Measurements from ENCODE around the gene ADAMTS7. TPM values are rescaled to one million over a fixed set of nuclear protein-coding genes. Genes with fewer than 3 reads are reported as not detected.
"Not testable (repeated sequence)": the region's sequence is repeated elsewhere in the genome, so short reads cannot be mapped to it uniquely, and the experiment has no call there.

Gene ADAMTS7
- total RNA-seq, 1 experiment from 2014 or later, result 2.4 TPM

DNA sequence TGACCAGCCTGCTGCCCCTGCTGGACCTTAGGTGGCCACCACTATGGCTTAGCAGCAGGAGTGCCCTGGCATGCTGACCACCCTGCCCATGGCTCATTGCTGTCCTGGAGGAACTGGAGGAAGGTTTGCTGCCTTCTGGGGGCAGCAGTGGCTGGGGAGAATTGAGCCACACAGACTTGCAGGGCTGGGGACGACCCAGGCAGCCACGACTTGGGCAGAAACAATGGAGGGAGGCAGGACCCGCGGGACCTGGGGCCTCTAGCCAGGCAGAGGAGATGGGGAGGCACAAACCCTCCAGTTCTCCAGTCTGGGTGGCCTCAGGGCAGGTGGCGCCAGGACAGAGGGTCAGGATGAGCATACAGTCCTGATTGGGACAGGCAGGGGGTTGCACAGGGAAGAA, 32.8 kb downstream of the ADAMTS7 start:
- H3K27me3 ChIP-seq, result no peaks in the 10 kb centered on the region
- H3K4me1 ChIP-seq, result no peaks in the 10 kb centered on the region
- no peaks in the 10 kb centered on the region for H3K9me3 ChIP-seq (replicated peaks)
- H3K27ac ChIP-seq, result no peak overlapping the region
- no peak overlapping the region for H3K4me3 ChIP-seq
- no peak for DNase-seq
- H3K36me3 ChIP-seq, result no peaks in the 10 kb centered on the region

DNA sequence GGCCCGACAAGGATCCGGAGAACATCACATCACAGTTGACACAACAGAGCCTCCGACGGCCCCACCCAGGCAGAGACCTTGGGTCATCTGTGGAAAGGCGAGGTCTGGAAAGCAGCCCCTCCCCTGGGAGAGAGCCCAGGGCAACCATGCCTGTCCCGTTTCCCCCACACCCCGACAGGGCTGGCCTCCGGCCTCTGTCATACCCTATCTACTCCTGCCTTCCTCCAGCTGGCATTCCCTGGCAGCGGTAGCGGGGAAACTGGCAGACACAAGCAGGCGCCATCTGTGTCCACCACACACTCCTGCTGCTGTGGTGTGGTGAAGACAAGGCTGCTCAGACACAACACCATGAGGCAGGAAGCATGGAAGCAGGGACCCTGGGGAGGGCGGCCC, 33.3 kb downstream of the ADAMTS7 start:
- not testable (repeated sequence) for DNase-seq; H3K36me3 ChIP-seq; H3K27me3 ChIP-seq; H3K4me1 ChIP-seq; H3K9me3 ChIP-seq (replicated peaks); H3K4me3 ChIP-seq; H3K27ac ChIP-seq

DNA sequence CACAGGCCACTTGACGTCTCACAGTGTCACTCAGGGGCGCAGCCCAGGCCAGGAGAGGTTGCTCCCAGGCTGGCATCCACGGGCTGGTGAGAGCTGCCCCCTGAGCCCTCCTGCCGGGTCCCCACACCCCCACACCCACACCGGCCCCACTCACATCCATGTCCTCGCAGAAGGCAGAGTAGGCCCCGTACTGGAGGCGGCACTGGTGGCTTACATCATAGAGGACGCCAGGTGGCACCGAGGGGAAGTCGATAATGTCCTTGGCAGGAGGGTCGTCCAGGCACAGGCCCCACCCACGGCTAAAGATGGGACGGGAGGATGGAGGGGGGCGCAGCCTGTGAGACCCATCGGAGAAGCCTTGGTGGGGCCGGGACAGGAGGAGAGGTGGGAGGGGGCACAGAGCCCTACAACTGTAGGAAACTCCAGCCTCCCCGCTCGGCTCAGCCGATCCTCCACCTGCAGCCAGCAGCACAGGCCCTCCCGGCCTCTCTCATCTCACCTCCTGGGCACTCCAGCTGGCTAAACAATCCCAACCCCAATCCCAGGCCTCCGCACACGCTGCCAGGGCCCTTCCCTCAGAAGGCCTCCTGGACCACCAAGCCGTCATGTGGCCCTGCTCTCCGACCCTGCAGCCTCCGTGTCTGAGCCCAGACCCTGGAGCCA, 33.8 kb downstream of the ADAMTS7 start:
- not testable (repeated sequence) for DNase-seq; H3K27me3 ChIP-seq; H3K27ac ChIP-seq; H3K4me1 ChIP-seq; H3K36me3 ChIP-seq; H3K4me3 ChIP-seq; H3K9me3 ChIP-seq (replicated peaks)

- H3K4me3 ChIP-seq; H3K27ac ChIP-seq; H3K36me3 ChIP-seq; H3K4me1 ChIP-seq; DNase-seq; H3K9me3 ChIP-seq (replicated peaks); H3K27me3 ChIP-seq: not testable (repeated sequence)
Measured at GRCh38 chr15:78776046-78776925, 35.0 kb downstream of the ADAMTS7 start.

- H3K36me3 ChIP-seq, result no peaks in the 10 kb centered on the region
Measured at GRCh38 chr15:78775472-78775871, 35.8 kb downstream of the ADAMTS7 start.

DNA sequence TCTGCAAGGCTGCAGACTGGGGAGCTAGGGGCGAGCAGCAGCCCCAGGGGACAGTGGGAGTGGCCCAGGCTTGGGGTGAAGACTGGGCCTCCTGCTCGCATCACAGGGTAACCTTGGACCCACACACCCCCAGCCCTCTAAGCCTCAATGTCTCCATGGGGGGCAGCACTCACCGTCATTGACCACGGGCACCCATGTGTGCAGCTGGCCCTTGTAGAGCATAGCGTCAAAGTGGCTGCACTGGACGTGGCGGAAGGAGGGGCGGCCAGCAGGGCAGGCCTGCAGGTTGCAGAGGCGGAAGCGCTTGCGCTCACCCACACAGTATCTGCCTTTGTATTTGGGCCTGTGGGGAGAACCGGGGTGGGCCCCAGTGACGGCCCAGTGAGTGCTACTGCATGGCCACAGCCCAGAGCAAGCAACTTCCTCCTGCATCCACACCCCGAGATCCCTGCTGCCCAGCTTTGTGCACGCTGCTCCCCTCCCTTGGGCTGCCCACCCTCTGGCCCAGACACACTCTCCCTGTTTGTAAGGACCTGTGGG, 36.7 kb downstream of the ADAMTS7 start:
- H3K36me3 ChIP-seq; H3K9me3 ChIP-seq (replicated peaks); DNase-seq; H3K27me3 ChIP-seq; H3K4me1 ChIP-seq; H3K4me3 ChIP-seq; H3K27ac ChIP-seq: not testable (repeated sequence)

More at GRCh38 chr15:78775472-78775871, 35.8 kb downstream of the ADAMTS7 start:
- Histone ChIP-seq H3K4me3 (no peak overlapping the region), H3K9me3 (replicated peaks) (no peaks in the 10 kb centered on the region), H3K27me3 (no peaks in the 10 kb centered on the region), H3K27ac (no peak overlapping the region), H3K4me1 (no peaks in the 10 kb centered on the region)
- no peak for DNase-seq

GRCh38 chr15:78773765-78774450, 37.4 kb downstream of the ADAMTS7 start:
- H3K36me3 ChIP-seq; H3K27me3 ChIP-seq; H3K9me3 ChIP-seq (replicated peaks); DNase-seq; H3K4me1 ChIP-seq; H3K27ac ChIP-seq; H3K4me3 ChIP-seq: not testable (repeated sequence)

DNA sequence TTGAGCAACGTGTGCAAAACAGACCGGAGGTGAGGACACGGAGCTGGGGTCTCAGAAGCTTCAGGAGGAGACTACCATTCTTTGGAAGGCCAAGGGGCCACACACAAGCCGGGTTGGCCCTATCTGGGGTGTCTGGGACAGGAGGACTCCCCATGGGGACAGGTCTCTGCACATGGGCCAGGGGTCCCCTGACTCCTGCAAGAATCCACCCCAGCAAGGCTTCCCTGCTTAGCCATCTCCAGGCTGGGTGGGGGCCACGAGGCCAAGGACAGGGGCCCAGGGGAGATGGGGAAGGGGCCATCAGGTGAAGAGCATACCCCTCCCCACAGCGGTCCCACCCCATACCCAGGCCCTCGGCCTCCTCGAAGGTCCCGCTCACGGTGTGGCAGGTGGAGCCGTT, 38.5 kb downstream of the ADAMTS7 start:
- Histone ChIP-seq H3K27ac (no peak overlapping the region), H3K4me1 (no peaks in the 10 kb centered on the region), H3K9me3 (replicated peaks) (no peaks in the 10 kb centered on the region), H3K27me3 (no peaks in the 10 kb centered on the region), H3K36me3 (no peaks in the 10 kb centered on the region), H3K4me3 (no peak overlapping the region)
- DNase-seq, result no peak

GRCh38 chr15:78771436-78772000, 39.7 kb downstream of the ADAMTS7 start:
- not testable (repeated sequence) for DNase-seq; H3K36me3 ChIP-seq; H3K27me3 ChIP-seq; H3K4me3 ChIP-seq; H3K4me1 ChIP-seq; H3K27ac ChIP-seq; H3K9me3 ChIP-seq (replicated peaks)

DNA sequence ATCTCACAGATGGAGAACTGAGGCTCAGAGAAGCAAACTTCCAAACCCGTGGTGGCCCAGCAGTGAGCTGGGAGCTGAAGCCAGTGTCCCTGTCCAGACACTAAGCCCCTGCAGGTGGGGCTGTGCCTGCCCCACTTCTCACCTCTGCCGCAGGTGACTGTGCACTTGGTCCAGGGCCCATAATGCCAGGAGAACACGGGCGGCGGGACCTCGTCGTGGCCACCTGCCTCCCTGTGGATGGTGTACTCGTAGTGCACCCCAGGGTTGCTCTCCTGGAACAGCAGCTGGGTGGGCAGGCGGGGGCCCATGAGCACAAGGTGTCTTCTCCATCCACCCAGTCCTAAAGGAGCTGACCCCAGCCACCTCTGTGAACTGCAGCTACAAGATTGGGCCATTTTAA, 40.2 kb downstream of the ADAMTS7 start:
- DNase-seq; H3K27ac ChIP-seq; H3K4me1 ChIP-seq; H3K4me3 ChIP-seq; H3K36me3 ChIP-seq; H3K27me3 ChIP-seq; H3K9me3 ChIP-seq (replicated peaks): not testable (repeated sequence)

DNA sequence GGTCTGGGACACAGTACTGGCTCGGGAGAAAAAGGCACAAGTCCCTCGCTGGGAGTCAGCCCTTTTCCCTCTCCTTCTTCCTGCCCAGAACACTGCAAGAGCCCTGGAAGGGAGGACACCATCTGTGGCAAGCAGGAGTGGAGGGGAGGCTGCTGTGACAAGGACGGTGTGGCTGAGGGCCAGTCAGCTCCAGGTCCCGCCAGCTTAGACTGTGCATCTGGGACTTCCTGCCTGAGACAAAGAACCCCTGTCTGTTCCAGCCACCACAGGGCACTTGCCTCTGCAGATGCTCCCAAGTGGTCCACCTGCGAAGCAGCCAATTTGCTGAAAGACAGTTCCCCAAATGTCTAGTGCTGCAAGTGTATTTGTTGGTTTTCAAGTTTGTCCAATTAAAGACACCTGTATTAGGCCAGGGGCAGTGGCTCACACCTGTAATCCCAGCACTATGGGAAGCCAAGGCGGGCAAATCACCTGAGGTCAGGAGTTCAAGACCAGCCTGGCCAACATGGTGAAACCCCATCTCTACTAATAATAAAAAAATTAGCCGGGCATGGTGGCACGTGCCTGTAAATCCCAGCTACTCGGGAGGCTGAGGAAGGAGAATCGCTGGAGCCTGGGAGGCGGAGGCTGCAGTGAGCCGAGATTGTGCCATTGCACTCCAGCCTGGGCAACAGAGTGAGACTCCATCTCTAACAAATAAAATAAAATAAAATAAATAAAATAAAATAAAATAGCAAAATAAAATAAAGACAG, 41.6 kb downstream of the ADAMTS7 start:
- not testable (repeated sequence) for H3K4me3 ChIP-seq; H3K36me3 ChIP-seq; H3K27ac ChIP-seq; DNase-seq; H3K9me3 ChIP-seq (replicated peaks); H3K27me3 ChIP-seq; H3K4me1 ChIP-seq

GRCh38 chr15:78768531-78769408, 42.5 kb downstream of the ADAMTS7 start:
- Histone ChIP-seq H3K4me1 (no peaks in the 10 kb centered on the region), H3K4me3 (no peak overlapping the region), H3K27me3 (no peaks in the 10 kb centered on the region), H3K9me3 (replicated peaks) (no peaks in the 10 kb centered on the region), H3K36me3 (no peaks in the 10 kb centered on the region), H3K27ac (no peak overlapping the region)
- DNase-seq, result no peak

DNA sequence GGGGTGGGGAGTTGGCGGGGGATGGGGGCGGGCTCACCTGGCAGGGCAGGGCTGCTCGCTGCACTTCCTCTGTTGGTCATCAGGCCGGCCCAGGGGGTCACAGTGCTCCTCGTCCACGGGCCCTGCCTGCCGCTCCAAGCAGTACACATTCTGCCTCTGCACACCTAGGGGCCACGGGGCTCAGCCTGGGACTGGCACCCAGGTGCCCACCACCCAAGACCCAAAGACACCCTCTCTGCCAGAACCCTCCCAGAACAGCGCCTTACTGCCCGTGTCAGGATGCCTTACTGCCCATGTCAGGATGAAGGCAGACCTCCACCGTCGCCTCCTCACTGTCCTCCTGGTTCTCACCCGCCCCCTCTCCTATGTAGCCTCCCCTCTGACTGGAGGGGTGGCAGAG, 43.2 kb downstream of the ADAMTS7 start:
- H3K9me3 ChIP-seq (replicated peaks), result no peaks in the 10 kb centered on the region
- no peak overlapping the region for H3K27ac ChIP-seq
- no peaks in the 10 kb centered on the region for H3K27me3 ChIP-seq
- H3K4me1 ChIP-seq, result no peaks in the 10 kb centered on the region
- no peak overlapping the region for H3K4me3 ChIP-seq
- DNase-seq, result no peak
- no peaks in the 10 kb centered on the region for H3K36me3 ChIP-seq
